ENCODE data around the gene HCFC1R1.

GRCh38 chr16:2979669-2980226 is 44.0 kb downstream of the HCFC1R1 start:
- no peak for TF ChIP-seq POLR2A (IDR thresholded peaks at IDR 0.05; ENCODE audit: low read length)
- no peak for TF ChIP-seq GATA1 (IDR thresholded peaks at IDR 0.05; ENCODE audit: low read depth, low read length)
